ENCODE results near the gene EPG5. TPM values are rescaled to one million over a fixed set of nuclear protein-coding genes. Genes with fewer than 3 reads are reported as not detected.
"Not testable (repeated sequence)": the region's sequence is repeated elsewhere in the genome, so short reads cannot be mapped to it uniquely, and the experiment has no call there.

Gene EPG5
- total RNA-seq, 2 donors from 2014 or later = 18.0 to 21.5 TPM

DNA sequence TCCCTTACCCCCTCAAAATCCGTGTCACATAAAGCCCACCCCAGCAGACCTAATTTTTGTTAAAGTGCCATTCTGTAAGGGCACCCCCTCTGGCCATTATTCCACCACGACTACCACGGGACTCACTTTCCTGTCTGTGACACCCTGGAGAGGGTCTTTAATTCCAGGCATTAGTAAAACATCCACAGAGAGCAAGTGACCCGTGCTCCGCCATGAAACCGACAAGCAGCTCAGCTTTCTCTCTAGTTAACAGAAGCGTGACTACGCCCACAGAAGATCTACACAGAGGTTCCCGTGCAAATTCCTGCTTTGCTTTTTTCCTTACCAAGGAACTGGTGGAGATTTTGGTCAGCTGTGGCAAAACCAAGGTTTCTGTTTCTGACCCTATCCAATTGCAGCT, 137.3 kb downstream of the EPG5 start:
- intact Hi-C loops (cut with DNase I, micrococcal nuclease) = no loop called here
- no peak for DNase-seq
- no peak for ATAC-seq

DNA sequence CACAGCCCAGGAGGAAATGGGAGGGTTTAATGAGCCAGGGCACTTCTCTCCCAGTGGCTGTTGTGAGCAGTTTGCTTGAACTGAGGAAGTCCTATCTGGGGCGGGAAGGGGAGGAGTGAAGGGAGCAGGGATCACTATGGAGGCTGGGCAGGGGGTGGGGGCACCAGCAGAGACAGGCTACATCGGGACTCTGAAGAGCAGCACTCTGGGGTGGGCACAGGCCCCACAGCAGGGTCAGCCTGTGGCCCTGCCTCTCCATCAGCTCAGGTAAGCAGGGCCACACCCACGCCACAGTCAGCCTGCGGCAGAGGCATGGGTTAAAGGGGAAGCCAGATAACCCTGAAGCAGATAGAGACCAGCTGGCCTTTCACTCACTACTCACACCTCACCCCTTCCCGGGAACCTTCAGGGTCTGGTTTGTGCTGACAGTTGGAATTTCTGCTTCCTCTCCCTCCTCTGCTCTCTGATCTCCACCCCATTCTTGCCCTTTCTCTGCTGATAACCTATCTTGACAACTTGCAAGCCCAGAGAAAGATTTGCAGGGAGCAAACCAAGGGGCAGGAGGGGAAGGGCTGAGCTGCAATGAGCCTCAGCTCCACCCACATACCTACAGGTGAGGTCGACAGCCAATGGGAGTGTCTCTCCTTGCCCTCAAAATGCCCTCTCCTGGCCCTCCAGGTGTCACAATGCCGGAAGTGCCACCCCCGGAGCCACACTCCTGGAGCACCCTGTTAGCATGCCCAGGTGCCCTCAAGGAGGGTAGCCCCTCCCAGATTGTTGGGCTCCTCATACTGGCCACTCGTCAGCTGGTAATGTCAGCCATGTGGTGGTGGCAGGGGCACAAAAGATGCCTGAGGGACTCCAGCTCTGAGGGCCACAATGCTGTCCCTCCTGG, 138.0 kb downstream of the EPG5 start:
- DNase-seq = no peak
- ATAC-seq = peak; percentile 73
- intact Hi-C loops (cut with DNase I, micrococcal nuclease) = no loop called here

DNA sequence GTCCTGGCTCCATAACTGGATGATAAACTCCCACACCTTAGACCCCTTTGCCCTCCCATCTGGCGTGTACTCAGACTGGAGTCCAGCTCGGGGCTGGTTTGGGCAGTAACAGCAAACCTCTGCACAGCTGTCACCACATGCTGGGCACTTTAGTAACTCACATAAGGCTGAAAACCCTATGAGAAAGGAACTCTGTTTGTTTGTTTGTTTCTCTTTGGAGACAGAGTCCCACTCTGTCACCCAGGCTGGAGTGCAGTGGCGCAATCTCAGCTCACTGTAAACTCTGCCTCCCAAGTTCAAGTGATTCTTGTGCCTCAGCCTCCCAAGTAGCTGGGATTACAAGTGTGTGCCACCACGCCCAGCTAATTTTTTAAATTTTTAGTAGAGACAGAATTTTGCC, 140.4 kb downstream of the EPG5 start:
- ATAC-seq; intact Hi-C loops (cut with DNase I, micrococcal nuclease); DNase-seq: not testable (repeated sequence)

DNA sequence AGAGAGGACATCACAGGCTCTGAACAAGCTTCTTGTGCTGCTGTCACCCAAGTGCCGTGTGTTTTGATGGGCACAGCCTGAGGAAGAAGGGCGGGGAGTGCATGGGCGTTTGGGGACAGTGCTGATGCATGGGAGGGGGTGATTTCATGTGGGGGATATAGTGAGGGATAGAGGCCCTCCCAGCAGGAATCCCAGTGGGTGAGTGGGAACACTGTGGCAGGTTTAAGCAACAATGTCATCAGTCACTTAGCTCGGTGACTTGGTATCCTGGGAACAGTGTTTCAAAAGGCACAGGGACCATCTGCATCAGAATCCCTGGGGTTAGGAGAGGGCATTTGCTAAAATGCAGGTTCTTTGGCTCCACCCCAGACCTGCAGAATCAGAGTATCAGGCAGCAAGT, 141.0 kb downstream of the EPG5 start:
- intact Hi-C loops (cut with DNase I, micrococcal nuclease) = no loop called here

DNA sequence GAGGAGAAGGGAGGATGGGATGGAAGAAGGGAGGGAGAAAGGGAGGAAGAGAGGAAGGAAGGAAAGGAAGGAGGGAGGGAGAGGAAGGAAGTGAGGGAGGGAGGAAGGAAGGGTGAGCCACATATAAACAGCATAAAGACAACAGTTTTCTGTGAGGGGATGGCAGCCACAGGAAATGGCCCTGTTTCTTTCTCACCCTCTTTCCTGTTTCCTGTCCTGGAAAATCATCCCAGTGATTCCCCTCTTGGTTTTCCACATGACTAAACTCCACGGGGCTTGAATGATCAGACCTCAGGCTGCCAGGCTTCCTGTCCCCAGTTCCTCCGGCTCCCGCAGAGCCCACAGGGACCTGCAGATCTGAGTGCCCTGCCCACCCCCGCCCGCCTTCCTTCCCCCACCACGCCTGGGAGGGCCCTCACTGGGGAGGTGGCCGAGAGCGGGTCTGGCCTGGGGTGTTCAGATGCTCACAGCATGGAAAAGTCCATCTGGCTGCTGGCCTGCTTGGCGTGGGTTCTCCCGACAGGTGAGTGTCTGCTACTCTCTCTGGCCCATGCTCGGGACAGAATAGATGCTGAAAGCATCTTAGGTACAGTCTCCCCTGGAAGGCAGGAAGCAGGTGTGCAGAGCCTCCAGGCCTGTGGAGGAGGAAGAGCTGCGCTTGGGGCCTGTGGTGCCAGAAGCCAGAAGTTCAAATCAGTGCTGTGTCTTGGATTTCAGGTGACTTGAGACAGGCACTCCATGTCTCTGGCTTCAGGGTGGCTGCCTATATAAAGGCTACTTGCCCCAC, 141.7 kb downstream of the EPG5 start, which contains the start of gene SIGLEC15:
Gene SIGLEC15, plus strand, starts transcription at position 418 of the 787 bp plus-strand sequence. Its CDS starts 54 bp downstream, at position 472.
- ATAC-seq = no peak
- no peak for DNase-seq
- intact Hi-C loops (cut with DNase I, micrococcal nuclease) = no loop called here

More for the DNA sequence above, 141.0 kb downstream of the EPG5 start:
- DNase-seq (no peak), ATAC-seq (no peak)

DNA sequence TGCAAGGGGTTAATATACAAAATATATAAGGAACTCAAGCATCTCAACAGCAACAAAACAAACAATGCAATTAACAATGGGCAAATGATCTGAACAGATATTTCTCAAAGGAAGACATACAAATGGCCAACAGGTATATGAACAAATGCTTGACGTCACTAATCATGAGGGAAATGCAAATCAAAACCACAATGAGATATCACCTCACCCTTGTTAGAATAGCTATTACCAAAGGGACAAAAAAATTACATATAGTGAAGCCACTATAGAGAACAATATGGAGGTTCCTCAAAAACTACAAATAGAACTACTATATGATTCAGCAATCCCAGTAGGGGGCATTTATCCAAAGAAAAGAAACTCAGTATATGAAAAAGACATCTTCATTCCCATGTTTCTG, 145.4 kb downstream of the EPG5 start:
- intact Hi-C loops (cut with DNase I, micrococcal nuclease) = no loop called here
- no peak for DNase-seq
- ATAC-seq = no peak

DNA sequence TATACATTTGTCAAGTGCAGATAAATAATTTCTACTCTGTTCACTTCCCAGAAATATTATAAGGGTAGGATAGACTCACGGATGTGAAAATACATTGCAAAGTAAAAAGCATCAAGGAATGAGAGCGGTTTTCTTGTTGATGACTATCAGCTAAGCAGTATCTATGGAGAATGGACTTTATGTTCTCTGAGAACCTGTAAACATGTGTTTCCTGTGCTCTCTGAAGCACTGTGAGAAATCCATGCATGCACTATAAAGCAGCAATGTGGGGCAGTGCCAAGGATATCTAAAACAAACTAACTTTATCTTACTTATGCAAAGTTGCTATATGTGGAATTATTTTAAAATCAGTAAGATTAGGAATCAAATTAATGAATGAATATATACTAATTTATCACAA, 146.1 kb downstream of the EPG5 start:
- intact Hi-C loops (cut with DNase I, micrococcal nuclease) = no loop called here
- ATAC-seq = no peak
- no peak for DNase-seq

DNA sequence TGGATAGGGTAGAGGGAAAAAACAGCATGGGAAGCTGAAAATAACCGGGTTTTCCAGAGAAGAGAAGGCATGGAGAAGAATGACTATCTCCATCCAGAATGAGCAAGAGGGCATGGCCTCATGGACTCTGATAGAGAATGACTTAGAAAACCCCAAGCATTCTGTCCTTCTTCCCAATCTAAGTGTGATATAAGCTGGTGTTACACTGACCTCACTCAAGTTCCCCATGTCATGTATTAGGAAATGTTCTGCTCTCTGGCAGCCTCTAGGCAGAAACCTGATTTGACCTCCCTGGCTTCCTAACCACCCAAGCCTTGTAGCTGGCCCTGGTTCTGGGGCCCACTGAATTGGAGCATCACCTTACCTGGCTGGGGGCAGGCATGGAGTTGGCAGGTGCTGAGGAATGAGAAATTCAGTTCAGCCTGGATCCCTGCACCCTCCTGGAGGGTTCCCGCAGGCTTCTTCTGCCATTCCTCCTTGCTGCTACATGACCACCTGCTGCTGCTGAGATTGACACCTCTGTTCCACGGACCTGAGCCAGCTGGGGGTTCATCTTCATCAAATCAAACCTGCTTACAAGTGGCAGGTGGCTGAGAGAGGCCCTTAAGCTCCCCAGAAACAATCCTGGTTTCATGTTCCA, 146.9 kb downstream of the EPG5 start:
- no peak for DNase-seq
- ATAC-seq = no peak
- intact Hi-C loops (cut with DNase I, micrococcal nuclease) = no loop called here

DNA sequence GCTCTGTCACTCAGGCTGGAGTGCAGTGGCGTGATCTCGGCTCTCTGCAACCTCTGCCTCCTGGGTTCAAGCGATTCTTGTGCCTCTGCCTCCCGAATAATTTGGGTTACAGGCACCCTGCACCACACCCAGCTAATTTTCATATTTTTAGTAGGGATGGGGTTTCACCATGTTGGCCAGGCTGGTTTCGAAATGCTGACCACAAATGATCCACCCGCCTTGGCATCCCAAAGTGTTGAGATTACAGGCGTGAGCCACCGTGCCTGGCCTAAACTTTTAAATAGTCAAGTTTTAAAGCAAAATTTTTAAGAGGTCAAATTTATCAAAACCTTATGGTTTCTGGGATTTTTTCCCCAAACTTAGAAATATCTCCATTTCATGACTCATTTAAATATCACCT, 148.4 kb downstream of the EPG5 start:
- DNase-seq; intact Hi-C loops (cut with DNase I, micrococcal nuclease); ATAC-seq: not testable (repeated sequence)

DNA sequence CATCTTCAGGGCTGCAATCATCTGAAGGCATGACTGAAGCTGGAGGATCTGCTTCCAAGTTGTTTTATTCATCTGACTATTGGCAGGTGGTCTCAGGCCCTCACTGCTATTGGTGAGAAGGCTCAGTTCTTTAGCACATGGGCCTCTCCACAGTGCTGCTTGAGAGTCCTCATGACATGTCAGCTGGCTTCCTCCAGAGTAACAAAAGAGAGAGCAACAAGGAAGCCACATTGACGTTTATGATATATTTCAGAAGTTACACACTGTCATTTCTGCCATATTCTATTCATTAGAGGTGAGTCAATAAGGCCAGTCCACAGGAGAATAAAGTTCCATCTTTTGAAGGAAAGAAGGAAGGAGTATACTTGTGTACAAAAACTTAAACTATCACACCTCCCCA, 149.6 kb downstream of the EPG5 start:
- intact Hi-C loops (cut with DNase I, micrococcal nuclease) = no loop called here
- no peak for ATAC-seq
- DNase-seq = no peak

DNA sequence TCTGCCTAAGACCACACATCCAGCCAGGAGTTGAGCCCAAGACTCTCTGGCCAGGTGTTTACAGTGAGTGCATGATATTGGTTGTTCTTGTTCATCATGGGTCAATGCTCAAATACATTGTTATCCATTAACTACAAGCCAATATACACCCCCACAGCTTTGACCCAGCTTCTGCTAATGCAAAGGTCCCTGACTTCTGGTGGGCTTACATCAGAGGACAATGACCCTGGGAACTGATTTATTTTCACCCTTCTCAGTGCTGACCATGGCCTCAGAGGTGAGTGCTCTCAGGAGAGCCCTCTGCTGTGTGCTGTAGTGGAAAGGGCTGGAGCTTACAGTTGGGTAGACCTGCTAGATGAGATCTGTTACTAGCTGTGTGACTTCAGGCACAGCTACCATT, 152.4 kb downstream of the EPG5 start:
- intact Hi-C loops (cut with DNase I, micrococcal nuclease); ATAC-seq; DNase-seq: not testable (repeated sequence)

DNA sequence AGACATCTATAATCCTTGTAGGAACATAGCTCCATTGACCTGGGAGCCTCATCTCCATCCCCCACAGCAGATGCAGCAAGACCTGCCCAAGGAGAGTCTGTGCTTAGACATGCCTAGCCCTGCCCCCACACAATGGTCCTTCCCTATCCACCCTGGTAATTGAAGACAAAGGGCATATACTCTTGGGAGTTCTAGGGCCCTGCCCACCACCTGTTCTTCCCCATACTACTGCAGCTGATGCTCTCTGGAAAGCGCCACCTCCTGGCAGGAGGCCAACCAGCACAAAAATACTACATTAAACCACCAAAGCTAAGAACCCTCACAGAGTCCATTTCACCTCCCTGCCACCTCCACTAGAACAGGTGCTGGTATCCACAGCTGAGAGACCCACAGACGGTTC, 160.0 kb downstream of the EPG5 start:
- peak; percentile 63 for ATAC-seq
- intact Hi-C loops (cut with DNase I, micrococcal nuclease) = not testable (repeated sequence)
- DNase-seq = peak; percentile 61 to 64

DNA sequence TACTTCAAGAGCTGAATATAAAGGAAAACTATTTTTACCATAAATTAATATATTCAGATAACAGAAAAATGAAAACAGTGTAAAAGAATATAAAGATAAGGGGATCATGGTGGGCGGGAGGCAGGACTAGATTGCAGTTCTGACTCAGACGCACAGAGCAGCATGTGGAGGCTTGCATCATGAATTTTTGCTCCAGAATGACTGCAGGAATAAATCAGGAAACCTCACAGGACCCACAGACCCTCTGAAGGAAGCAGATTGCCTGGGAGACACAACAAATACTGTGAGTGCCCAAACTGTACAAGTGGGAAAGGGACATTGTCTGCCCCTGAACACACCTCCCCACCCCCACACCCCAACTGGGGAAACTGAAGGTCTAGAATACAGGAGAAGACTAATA, 160.9 kb downstream of the EPG5 start:
- ATAC-seq (no peak), DNase-seq (no peak)
- intact Hi-C loops (cut with DNase I, micrococcal nuclease) = no loop called here

DNA sequence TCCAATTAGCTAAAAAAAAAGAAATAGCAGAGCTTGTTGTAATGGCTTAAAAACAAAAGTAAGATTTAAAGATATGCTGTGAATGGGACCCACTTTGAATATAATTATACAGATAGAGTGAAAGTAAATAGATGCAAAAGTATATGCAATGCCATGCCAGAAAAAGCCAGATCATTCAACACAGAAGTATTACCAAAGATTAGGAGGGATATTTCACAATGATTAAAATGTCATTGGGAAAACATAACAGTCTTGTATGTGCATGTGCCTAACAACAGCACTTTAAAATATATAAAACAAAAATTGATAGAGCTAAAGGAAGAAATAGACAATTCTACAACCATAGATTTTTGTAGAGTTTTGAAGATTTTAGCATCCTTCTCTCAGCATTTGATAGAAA, 161.6 kb downstream of the EPG5 start:
- DNase-seq = no peak
- ATAC-seq = no peak
- intact Hi-C loops (cut with DNase I, micrococcal nuclease) = no loop called here

DNA sequence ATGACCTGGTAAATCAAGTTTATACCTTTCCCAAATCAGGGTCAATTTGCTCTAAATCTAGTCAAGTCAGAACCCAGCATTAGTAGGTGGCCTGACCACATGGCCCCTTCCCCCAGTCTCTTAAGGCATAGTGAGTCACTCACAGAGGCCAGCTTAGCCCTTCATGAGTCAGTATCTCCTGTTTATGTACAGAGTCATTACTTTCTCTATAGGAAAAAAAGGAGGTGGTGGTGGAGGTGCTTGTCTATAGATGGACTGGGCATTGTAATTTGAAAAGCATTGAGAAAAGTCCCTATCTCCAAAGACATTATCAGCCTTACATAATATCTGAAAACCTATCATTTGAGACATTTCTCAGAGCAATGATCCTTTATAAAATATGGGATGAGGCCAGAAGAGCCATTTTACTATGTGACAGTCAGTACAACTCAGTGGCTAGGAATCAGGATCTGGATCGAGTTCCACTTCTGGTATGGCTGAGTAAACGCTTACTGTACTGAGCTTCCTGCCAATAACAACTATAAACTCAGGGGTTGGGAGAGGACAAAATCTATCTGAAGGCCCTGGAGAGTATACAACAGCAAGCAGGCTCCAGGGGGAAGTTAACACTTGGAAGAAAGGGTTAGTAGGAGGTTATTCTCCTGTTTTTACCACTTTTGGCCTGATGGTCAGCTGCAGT, 164.2 kb downstream of the EPG5 start:
- ATAC-seq = peak; percentile 31
- intact Hi-C loops (cut with DNase I, micrococcal nuclease) = no loop called here

DNA sequence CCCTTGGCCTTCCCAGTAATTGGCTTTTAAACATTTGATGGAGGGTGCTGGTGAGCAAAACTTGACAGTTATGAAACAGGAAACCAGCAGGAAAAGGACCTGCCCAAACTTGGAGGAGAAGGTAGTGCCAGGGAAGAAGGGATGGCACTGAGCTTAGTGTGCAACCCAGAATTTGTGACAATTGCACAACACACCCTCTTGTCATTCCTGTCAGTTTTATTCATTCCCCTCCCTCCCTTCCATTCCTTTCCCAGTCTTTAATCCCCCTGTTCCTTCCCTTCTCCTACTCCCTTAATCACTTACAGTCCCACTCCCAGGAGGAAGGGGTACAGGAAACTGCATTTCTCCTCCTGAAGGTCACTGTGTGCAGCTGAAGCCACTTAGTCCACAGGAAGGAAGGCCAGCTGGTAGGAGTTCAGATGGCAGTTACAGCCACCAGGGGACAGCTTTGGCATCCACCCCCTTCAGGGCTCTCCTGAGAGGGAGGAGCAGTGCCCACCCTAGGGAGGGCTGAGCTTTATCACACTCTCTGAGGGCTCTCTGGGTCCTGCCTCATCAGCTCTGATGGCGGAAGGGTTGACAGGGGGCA, 165.6 kb downstream of the EPG5 start:
- ATAC-seq (no peak), DNase-seq (no peak)
- intact Hi-C loops (cut with DNase I, micrococcal nuclease) = no loop called here

More for the DNA sequence above, 164.2 kb downstream of the EPG5 start:
- DNase-seq = no peak
